ENCODE data around the gene LYPD6.

DNA sequence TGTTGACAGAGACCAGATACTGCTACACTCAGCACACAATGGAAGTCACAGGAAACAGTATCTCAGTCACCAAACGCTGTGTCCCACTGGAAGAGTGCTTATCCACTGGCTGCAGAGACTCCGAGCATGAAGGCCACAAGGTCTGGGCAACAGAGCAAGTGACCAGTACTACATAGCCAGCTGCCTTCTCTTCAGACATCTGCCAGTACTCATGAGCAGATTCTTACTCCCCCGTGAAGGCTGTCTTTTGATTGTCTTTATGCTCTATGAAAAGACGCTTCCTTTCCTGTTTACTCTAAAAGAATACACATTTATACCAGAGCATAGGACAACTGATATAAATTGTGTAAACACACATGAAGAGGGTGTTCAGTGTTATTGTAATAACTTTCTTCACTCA, 138.2 kb downstream of the LYPD6 start:
- TF ChIP-seq CTCF (IDR thresholded peaks at IDR 0.05), result no peak
- TF ChIP-seq EZH2 (IDR thresholded peaks at IDR 0.05; ENCODE audit: borderline replicate concordance, insufficient read depth, low read depth, low read length, poor library complexity, severe bottlenecking), result no peak
